Stimulated activated CD8-positive, alpha-beta memory T cell treated with anti-CD3 and anti-CD28 coated beads, Interleukin-15, amount 100 ng/mL, for 1 hour (primary cell): ENCODE data around the gene ORM2.
"Not testable (repeated sequence)": the region's sequence is repeated elsewhere in the genome, so short reads cannot be mapped to it uniquely, and the experiment has no call there.

ENCODE experiments used
- DNase-seq: peaks from one replicate; pipeline ENCODE4 v3.0.0-alpha.2; 2020; ENCODE audit warnings: low read depth

ORM2 gene

GRCh38 chr9:114332474-114333040, 2.9 kb downstream of the ORM2 start:
- DNase-seq: not testable (repeated sequence)

GRCh38 chr9:114333718-114334117, 4.0 kb downstream of the ORM2 start:
- not testable (repeated sequence) for DNase-seq

GRCh38 chr9:114334490-114334889, 4.8 kb downstream of the ORM2 start:
- no peak for DNase-seq

DNA sequence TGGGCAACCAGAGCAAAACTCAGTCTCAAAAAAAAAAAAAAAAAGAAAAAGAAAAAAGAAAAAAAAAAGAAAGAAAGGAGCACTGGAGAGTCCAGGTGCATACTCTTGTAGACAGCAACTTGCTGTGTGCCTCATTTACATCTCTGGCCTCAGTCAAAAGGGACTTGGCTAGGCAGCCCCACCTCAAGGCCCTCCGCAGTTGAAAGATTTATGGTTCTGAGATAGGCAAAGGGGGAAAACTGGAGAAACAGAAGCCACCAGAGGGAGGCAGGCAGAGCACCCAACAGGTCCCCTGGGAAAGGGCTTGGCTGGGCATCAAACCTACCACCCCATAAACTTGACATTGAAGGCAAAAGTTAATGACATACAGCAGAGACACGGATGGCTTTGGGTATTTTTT, 6.1 kb downstream of the ORM2 start:
- DNase-seq: no peak

DNA sequence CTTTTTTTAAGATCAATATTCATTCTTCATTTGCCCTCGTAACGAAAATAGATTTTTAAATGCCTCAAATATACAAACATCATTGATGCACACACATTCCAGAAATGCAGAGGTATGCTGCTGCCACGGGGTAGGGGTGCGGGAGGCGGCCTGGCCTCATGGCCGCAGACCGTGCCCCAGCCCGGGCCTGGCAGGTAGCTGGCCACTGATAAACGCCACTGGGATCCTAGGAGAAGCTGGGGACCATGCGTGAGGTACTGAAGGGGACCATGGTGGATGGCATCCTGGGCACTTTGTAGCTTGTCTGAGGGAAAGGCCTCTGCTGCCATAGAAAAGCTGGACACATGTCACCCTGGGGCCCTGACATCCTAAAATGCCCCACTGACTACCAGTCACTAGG, 6.5 kb downstream of the ORM2 start:
- no peak for DNase-seq

DNA sequence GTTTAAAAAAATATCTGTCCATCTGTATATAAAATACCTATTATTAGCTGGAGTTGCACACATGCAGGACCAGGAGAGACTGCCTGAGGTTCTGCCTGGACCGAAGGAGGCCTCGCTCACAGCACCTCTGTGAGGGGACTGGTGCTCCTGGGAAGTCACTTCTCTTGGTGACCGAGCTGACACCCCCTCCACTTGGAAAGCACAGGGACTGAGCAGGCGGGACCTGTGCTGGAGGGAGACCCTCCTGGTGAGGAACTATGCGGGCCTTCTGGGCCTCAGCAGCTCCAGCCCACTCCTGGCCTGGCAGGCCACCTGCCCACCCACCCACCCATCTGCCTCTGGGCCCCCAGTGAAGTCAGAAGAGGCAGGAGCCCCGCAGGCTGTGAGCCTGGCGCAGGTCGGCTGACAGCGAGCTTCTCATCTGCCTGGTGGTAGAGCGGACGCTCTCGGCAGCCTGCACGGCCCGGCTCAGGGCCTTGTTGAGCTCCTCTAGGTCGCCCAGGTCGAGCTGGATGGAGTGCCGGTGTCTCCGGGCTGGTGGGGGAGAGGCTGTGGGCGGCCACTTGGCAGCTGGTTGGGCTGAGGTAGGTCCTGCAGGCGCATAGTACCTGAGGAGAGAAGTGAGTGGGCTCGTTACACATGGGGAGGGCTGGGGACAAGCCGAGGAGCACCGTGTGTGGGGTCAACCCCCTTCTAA, 7.2 kb downstream of the ORM2 start:
- DNase-seq: no peak

- DNase-seq: no peak
Observed at GRCh38 chr9:114338187-114338586, 8.5 kb downstream of the ORM2 start.

DNA sequence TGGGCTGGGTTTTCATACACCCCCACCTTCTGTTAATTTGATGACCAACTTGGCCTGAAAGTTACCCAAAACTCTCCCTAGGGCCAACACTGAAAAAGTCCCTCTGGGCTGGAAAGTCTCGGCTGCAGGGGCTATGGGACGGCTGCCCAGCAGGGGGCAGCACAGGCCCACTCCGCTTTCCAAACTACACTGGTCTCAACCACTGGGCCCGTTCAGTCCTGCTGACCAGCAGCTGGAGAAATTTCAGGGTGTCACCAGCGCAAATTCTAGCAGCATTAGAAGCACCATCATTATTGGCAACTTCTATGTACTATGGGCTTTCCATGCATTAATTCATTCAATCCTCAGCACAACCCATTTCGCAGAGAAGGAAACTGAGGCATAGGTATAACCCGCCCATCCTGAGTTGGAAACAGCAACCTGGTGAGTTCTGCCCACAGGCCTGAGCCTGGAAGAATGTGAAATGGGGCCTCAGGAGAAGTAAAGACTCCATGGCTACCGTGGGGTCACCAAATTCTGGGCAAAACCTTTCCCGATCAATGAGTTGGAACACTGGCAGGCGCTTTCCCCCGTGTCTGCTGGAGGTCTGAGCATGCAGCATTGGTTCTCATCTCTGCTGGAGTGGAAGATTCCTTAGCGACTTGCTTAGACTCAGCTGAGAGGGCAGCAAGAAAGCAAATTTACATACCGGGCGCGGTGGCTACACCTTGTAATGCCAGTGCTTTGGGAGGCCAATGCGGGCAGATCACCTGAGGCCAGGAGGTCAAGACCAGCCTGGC, 9.7 kb downstream of the ORM2 start:
- peak; percentile 19 for DNase-seq

- no peak for DNase-seq
Observed at GRCh38 chr9:114341152-114341830, 11.6 kb downstream of the ORM2 start.

DNA sequence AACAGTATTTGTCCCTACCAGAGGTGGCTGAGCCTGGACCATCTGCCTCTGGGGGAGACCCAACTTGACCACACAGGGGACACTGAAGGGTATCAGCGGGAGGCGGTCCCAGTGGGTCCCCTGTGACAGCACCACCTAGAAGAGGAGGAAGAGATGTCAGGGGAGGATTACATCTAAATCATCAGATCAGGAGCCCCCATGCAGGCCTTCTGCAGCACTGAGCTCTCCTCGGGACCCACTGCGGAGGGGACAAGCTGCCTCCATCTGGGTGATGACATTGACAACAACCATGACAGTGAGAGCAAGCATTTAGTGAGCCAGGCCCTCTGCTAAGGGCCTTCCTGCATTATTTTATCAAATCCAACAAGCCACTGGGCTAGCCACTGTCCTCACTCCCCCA, 12.3 kb downstream of the ORM2 start:
- DNase-seq: no peak

DNA sequence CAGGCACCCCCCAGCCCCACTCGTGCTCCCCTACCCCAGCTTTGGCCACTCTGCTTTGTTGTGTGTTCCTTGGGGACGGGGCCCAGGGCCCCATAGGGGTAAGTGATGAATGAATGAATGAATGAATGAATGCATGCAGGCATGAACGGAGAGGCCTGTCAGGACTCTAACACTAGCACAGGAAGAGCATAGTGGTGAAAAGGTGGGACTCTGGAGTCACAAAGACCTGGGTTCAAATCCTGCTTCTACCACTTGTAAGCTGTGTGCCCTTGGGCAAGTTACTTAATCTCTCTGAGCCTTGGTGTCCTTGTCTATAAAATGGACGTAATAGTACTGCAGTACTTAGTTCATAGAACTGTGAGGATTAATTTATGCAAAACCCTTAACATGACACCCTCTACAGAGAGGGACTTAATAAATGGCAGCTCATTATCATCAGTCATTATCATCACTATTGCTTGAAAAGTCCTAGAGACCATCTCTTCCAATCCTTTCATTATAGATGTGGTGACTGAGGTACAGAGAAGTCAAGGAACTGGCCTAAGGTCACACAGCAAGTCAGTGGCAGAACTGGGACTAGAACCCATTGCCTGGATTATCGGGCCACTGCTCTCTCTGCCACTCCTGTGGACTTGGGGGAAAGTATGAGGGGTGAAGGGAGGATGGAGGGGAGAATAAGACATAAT, 13.2 kb downstream of the ORM2 start:
- no peak for DNase-seq

- no peak for DNase-seq
Observed at GRCh38 chr9:114343471-114344187, 14.0 kb downstream of the ORM2 start.

DNA sequence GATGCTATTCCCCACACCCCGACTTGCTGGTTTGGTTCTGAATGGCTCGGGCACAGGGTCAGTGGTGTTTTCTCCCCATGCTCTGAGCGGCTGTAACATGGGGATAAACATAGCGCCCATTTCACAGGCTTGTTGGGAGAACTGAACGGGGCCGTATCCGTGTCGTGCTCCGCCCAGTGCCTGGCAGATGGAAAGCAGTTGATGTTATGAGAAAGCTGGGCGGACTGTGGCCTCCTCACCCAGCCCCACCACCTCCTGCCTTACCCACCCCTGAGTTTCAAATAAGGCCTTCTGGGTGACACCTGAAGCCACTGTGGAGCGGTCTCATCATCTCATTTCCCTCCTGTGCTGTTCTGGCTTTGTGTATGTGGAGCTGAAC, 14.5 kb downstream of the ORM2 start:
- no peak for DNase-seq

GRCh38 chr9:114344692-114345091, 15.0 kb downstream of the ORM2 start:
- DNase-seq: no peak

GRCh38 chr9:114345493-114346065, 15.9 kb downstream of the ORM2 start:
- DNase-seq: no peak

DNA sequence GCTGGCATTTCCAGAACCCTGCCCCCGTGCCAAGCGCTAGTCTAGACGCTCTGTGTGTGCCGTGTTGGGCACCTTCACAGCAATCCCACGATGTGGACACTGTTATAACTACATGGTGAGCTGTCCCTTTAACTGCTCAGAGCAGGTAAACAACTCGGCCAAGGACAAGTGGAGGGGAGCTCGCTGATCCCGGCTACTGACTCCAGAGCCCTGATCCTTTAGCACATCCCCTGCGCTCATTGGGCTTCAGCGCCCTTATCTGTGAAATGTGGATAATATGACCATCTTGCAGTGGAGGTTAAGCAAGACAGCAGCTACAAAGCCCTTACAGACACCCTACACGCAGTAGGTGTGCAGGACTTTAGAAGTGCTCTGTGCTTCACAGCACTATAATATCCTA, 16.5 kb downstream of the ORM2 start:
- DNase-seq: no peak

GRCh38 chr9:114347675-114348074, 18.0 kb downstream of the ORM2 start:
- no peak for DNase-seq

GRCh38 chr9:114348261-114348905, 18.7 kb downstream of the ORM2 start:
- DNase-seq: no peak

DNA sequence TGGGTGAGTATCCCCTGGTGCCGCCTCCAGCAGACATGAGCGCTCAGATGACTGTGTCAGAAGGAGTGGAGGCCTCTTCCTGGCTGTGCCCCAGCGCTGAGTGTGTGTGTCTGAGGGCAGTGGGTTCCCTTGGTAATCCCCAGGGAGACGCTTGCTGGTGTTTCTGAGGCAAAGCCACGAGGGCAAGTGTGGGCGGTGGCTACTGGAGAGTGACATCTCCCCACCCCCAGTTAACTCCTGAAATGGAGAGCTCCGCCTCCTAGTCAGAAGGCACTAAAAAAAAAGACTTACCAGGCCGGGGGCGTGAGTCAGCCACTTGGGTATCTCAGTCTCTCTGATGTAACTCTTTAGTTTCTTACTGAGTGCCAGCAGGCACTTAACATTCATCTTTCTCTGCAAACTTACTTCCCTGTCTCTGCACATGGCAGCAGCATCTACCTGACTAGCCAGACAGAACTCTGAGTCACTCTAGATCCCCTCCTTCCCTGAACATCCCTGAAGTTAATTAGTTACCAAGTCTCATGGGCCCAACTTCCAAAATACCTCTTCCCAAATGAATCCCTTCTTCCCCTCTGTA, 19.3 kb downstream of the ORM2 start:
- peak; percentile 22 for DNase-seq
